ENCODE results near the gene MED15.

MED15 gene, protein sequence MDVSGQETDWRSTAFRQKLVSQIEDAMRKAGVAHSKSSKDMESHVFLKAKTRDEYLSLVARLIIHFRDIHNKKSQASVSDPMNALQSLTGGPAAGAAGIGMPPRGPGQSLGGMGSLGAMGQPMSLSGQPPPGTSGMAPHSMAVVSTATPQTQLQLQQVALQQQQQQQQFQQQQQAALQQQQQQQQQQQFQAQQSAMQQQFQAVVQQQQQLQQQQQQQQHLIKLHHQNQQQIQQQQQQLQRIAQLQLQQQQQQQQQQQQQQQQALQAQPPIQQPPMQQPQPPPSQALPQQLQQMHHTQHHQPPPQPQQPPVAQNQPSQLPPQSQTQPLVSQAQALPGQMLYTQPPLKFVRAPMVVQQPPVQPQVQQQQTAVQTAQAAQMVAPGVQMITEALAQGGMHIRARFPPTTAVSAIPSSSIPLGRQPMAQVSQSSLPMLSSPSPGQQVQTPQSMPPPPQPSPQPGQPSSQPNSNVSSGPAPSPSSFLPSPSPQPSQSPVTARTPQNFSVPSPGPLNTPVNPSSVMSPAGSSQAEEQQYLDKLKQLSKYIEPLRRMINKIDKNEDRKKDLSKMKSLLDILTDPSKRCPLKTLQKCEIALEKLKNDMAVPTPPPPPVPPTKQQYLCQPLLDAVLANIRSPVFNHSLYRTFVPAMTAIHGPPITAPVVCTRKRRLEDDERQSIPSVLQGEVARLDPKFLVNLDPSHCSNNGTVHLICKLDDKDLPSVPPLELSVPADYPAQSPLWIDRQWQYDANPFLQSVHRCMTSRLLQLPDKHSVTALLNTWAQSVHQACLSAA

DNA sequence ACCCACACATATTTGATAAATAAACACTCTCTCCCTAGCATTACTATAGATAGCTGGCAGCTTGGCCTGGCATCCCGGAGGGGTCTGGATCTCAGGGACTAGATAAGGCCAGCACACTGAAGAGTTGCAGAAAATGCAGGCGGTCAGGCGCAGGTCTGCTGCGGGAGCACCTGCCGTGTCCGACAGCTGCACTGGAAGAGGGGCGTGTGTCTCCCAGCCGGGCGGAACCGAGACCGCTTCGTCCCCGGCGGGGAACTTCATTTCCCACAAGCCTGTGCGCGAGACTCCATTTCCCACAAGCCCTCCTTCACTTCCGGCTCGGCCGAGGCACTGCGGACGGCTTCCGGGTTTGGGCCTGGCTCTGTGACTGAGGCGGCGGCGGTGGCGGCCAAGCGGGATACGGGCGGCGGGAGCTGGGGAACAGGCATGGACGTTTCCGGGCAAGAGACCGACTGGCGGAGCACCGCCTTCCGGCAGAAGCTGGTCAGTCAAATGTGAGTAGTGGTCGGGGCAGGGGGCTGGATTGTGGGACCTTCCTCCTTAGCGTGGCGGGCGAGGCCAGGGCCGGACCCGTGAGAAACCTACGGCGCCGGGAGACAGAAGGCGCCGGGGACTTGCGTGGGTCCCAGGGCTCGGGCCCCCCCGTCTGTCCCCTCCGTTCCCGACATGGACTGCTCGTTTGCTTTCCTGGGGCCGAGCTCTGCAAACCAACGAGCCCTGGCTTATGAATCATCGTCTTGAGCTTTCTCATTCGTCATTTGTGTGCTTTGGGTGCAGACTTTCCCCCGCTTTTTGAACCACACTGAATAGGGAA lies at the start of gene MED15:
Gene MED15, plus strand, starts transcription at position 358 of the 814 bp plus-strand sequence. Its CDS starts 69 bp downstream, at position 427.
- peak within 1 kb of the TSS; percentile 96 to 99 for H3K27ac ChIP-seq
- peak within 1 kb of the TSS; percentile 98 for H3K4me3 ChIP-seq
- TF ChIP-seq, protein P1, sequence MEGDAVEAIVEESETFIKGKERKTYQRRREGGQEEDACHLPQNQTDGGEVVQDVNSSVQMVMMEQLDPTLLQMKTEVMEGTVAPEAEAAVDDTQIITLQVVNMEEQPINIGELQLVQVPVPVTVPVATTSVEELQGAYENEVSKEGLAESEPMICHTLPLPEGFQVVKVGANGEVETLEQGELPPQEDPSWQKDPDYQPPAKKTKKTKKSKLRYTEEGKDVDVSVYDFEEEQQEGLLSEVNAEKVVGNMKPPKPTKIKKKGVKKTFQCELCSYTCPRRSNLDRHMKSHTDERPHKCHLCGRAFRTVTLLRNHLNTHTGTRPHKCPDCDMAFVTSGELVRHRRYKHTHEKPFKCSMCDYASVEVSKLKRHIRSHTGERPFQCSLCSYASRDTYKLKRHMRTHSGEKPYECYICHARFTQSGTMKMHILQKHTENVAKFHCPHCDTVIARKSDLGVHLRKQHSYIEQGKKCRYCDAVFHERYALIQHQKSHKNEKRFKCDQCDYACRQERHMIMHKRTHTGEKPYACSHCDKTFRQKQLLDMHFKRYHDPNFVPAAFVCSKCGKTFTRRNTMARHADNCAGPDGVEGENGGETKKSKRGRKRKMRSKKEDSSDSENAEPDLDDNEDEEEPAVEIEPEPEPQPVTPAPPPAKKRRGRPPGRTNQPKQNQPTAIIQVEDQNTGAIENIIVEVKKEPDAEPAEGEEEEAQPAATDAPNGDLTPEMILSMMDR (IDR thresholded peaks at IDR 0.05) = no peak
- DNase-seq (ENCODE audit: low spot score) = peak; percentile 91

DNA sequence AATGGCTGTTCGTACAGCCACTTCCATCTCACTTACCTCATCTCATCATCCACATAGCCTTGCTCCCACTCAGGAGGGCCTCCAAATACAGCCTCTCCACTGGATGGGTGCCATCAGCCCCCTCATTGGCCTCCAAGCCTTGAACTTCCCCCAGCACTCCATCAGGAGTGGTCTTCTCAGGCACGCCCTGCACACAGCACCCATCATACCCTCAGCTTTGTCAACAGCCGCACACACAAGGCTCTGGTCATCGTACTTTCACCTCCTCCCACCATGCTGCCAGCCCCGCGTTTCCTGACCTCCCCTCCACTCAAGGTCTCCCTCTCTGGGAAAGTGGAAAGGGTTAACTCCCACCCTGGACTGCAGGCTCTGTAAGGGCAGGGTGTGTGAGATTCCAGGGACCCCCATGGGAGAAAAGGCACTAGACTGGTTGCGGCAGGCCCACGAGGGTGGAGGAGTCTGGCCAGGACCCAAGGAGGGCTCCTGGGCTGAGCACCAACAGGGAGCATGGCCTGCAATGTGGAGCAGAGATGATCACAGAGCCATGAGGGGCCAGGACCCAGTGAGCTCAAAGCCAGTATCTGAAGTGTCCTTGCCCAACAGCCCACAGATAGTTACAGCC lies 48.8 kb upstream of the MED15 start:
- DNase-seq (ENCODE audit: low spot score) = no peak
- TF ChIP-seq, protein P1 (IDR thresholded peaks at IDR 0.05) = no peak

DNA sequence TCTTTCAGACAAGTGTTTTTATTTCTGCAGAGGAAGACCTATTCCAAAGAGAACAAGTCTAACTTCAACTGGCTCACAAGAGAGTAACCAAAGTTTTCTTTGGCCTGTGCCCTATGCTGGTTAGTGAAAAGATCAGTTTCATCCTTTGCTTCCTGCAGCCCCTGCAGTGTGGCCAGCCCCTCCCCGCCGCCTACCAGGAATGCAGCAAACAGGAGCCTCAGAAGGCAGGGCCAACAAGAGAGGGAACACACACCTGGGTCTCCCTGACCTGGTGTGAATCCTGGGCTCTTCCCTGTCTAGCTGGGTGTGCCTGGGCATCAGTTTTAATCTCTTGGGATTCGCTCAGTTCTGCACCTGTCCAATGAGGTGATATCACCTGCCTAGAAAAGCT lies 48.3 kb upstream of the MED15 start:
- H3K27ac ChIP-seq = no peak overlapping the region

More for the DNA sequence above, 48.8 kb upstream of the MED15 start:
- no peak overlapping the region for H3K4me3 ChIP-seq
- no peak overlapping the region for H3K27ac ChIP-seq

DNA sequence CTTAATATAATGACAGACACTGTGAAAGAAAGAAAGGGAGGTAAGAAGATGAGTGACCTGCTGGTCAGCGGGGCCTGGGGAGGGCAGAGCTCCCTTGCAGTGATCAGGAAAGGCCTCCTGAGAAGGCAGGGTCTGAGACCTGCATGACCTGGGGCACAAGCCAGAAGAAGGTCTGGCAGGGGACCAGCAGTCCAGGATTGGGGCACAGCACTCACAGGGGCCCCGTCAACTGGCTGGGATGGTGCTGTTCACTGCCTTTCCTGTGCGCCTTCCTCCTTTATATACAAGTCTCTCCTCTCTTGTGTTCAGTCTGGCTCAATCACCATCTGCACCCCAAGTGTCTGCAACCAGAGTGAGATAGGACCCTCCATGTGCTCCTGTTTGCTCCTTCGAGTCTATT lies 47.5 kb upstream of the MED15 start:
- Histone ChIP-seq H3K4me3 (no peak overlapping the region), H3K27ac (no peak overlapping the region)
- no peak for DNase-seq (ENCODE audit: low spot score)
- TF ChIP-seq, protein P1 (IDR thresholded peaks at IDR 0.05) = no peak

More for the DNA sequence above, 48.3 kb upstream of the MED15 start:
- no peak overlapping the region for H3K4me3 ChIP-seq
- TF ChIP-seq, protein P1 (IDR thresholded peaks at IDR 0.05) = no peak
- DNase-seq (ENCODE audit: low spot score) = no peak

DNA sequence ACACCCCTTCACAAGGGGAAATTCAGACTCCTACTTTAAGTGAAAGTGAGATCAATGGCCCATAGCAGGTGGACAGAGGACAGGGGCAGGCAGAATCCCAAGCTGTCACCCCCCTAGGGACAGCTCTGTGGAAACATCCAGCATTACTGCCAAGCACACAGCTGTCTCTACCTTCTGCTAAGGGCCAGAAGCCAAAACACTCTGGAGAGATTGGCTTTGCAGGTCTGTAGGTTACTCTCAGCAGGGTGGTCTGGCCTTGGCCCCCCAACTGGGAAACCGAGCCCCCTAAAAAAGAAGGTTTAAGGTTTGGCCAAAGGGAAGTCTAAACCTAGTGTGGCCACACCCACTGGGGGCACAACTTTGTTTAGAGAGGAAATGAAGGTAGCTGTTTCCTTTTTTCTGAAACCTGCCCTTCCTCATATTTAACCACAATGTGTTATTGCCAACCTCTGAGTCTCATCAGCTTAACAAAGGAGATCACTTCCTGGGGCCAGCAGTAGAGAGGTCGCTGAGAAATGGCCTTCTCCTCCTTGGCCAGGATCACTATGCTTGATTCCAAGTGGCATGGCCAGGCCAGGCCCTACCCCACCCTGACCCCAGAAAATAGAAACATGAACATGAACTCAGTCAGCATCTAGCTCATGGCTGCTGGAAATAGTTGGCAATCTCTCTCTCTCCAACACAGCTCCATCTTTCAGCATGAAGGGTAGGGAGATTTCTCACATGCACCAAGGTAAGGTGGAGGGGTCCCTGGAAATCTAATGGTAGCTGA lies 43.9 kb upstream of the MED15 start:
- peak overlapping the region in 1 of 2 donors; percentile 11 for H3K27ac ChIP-seq
- TF ChIP-seq, protein P1 (IDR thresholded peaks at IDR 0.05) = no peak
- DNase-seq (ENCODE audit: low spot score) = no peak
- H3K4me3 ChIP-seq = no peak overlapping the region
